ENCODE data around the gene GFM1.

The GFM1 gene

DNA sequence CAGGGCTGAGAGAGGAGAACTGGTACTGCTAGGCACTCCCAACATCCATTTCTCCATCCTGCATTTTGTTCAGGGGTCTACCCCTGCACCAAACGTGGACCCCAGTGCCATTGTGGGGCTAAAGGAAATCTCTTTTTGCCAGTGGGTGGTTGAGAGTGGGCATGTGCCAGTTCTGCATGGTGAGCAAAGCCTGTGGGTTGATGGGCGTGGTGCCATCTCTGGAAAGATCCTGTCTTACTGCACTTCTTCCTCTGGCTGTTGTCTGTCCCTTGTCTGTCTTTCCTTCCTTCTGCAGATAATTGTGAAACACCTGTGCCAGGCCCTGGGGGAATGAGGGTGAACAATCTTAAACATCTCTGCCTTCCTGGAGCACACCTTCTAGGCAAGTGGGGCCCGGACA, 89.3 kb downstream of the GFM1 start:
- peaks cover 0 to 4% of the 10 kb centered on the region in 2 donors for H3K9me3 ChIP-seq (replicated peaks in 1 of 2; ENCODE audit: control insufficient read depth in 2 of 2, insufficient read depth in 1 of 2, low read depth in 1 of 2, low read length in 2 of 2)

DNA sequence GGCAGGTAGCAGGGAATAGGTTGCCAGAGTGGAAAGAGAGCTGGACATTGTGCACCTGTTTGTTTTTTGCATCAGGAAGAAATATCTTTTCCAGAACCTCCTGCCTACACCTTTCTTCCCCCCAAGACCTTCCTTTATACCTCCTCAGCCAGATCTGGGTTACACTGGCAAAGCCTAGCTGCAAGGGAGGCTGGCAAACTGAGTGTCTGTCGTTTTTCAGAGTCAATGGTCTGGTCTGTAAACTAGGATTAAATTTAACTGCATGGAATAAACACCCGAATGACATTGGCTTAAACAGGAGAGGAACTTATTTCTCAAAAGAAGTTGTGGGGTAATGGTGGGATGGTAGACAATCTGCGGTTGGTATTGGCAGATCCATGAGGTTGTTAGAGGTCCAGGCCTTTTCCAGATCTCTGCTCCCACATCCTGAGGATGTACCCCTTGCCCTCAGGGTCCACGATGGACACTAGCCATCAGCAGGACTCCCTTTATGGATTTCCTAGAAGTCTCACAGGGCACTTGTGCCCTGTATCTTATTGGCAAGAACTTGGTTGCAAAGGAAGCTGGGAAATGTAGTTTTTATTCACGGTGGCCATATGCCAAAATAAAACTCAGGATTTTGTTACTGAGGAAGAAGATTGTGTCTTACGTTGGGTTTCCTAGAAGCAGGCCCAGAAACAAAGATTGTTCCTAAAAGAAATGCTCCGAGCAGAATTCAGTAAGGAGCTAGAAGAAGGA, 91.1 kb downstream of the GFM1 start:
- H2AFZ ChIP-seq (ENCODE audit: low read length), result no peak overlapping the region
- no peak overlapping the region for H3K4me2 ChIP-seq (ENCODE audit: insufficient read depth, low read length, poor library complexity, severe bottlenecking)
- peaks cover 0 to 1% of the 10 kb centered on the region in 2 donors for H3K4me1 ChIP-seq (ENCODE audit: control insufficient read depth in 2 of 2, insufficient read depth in 1 of 2, low read depth in 1 of 2, low read length in 2 of 2)
- H3K36me3 ChIP-seq (replicated peaks in 1 of 2; ENCODE audit: control insufficient read depth in 2 of 2, insufficient read depth in 2 of 2, low read length in 2 of 2), result peaks cover 0 to 2% of the 10 kb centered on the region in 2 donors
- peaks cover 0 to 4% of the 10 kb centered on the region in 2 donors for H3K9me3 ChIP-seq (replicated peaks in 1 of 2; ENCODE audit: control insufficient read depth in 2 of 2, insufficient read depth in 1 of 2, low read depth in 1 of 2, low read length in 2 of 2)
- no peak overlapping the region for H2BK5ac ChIP-seq (ENCODE audit: low read length)
- no peak overlapping the region for H4K91ac ChIP-seq (ENCODE audit: low read depth, low read length, poor library complexity)
- no peak overlapping the region for H3K23ac ChIP-seq (ENCODE audit: low read depth, low read length, poor library complexity)
- H3K4ac ChIP-seq (ENCODE audit: low read length), result no peak overlapping the region
- no CpG with 5 or more reads among the region's 7 CpGs for WGBS, 2 donors (ENCODE audit: extremely low coverage in 2 of 2, insufficient read length in 2 of 2, insufficient replicate concordance in 1 of 2)
- no peak overlapping the region for H4K8ac ChIP-seq (ENCODE audit: low read depth, low read length)
- H2BK15ac ChIP-seq (ENCODE audit: low read length), result no peak overlapping the region
- H3K27ac ChIP-seq (replicated peaks; ENCODE audit: low read length), result no peak overlapping the region
- no peaks in the 10 kb centered on the region for H3K79me1 ChIP-seq (ENCODE audit: low read depth, low read length)
- H2BK12ac ChIP-seq (ENCODE audit: low read length), result no peak overlapping the region
- H2BK120ac ChIP-seq (ENCODE audit: low read depth, low read length), result no peak overlapping the region
- no peak overlapping the region for H2AK5ac ChIP-seq (ENCODE audit: low read depth, low read length)
- no peak overlapping the region for H3K9ac ChIP-seq (ENCODE audit: low read depth, low read length, poor library complexity)
- no peak overlapping the region for H3K18ac ChIP-seq (ENCODE audit: low read length)
- no peak overlapping the region for H3K4me3 ChIP-seq (ENCODE audit: low read length in 2 of 2)
- no peak for DNase-seq (ENCODE audit: low spot score)
- H3K27me3 ChIP-seq (ENCODE audit: control insufficient read depth in 3 of 3, insufficient read depth in 3 of 3, low read depth in 1 of 3, low read length in 3 of 3), result peaks cover 0 to 2% (median 0%) of the 10 kb centered on the region in 3 experiments
- H3K14ac ChIP-seq (ENCODE audit: low read length), result no peak overlapping the region

More for the DNA sequence above, 89.3 kb downstream of the GFM1 start:
- Histone ChIP-seq H2BK12ac (ENCODE audit: low read length) (no peak overlapping the region), H3K27ac (replicated peaks; ENCODE audit: low read length) (no peak overlapping the region), H4K8ac (ENCODE audit: low read depth, low read length) (no peak overlapping the region), H4K91ac (ENCODE audit: low read depth, low read length, poor library complexity) (no peak overlapping the region), H3K4me2 (ENCODE audit: insufficient read depth, low read length, poor library complexity, severe bottlenecking) (no peak overlapping the region), H2BK120ac (ENCODE audit: low read depth, low read length) (no peak overlapping the region), H3K4ac (ENCODE audit: low read length) (no peak overlapping the region), H2BK15ac (ENCODE audit: low read length) (no peak overlapping the region), H2AFZ (ENCODE audit: low read length) (no peak overlapping the region), H3K23ac (ENCODE audit: low read depth, low read length, poor library complexity) (no peak overlapping the region), H3K4me1 (ENCODE audit: control insufficient read depth in 2 of 2, insufficient read depth in 1 of 2, low read depth in 1 of 2, low read length in 2 of 2) (peaks cover 0 to 1% of the 10 kb centered on the region in 2 donors), H3K79me1 (ENCODE audit: low read depth, low read length) (no peaks in the 10 kb centered on the region), H2BK5ac (ENCODE audit: low read length) (no peak overlapping the region), H3K18ac (ENCODE audit: low read length) (no peak overlapping the region), H3K36me3 (replicated peaks in 1 of 2; ENCODE audit: control insufficient read depth in 2 of 2, insufficient read depth in 2 of 2, low read length in 2 of 2) (peaks cover 0 to 2% of the 10 kb centered on the region in 2 donors), H2AK5ac (ENCODE audit: low read depth, low read length) (no peak overlapping the region), H3K27me3 (ENCODE audit: control insufficient read depth in 3 of 3, insufficient read depth in 3 of 3, low read depth in 1 of 3, low read length in 3 of 3) (peaks cover 0 to 2% (median 0%) of the 10 kb centered on the region in 3 experiments), H3K14ac (ENCODE audit: low read length) (no peak overlapping the region), H3K9ac (ENCODE audit: low read depth, low read length, poor library complexity) (no peak overlapping the region), H3K4me3 (ENCODE audit: low read length in 2 of 2) (no peak overlapping the region)
- DNase-seq (ENCODE audit: low spot score), result no peak
- WGBS, 2 donors (ENCODE audit: extremely low coverage in 2 of 2, insufficient read length in 2 of 2, insufficient replicate concordance in 1 of 2), result no CpG with 5 or more reads among the region's 3 CpGs

DNA sequence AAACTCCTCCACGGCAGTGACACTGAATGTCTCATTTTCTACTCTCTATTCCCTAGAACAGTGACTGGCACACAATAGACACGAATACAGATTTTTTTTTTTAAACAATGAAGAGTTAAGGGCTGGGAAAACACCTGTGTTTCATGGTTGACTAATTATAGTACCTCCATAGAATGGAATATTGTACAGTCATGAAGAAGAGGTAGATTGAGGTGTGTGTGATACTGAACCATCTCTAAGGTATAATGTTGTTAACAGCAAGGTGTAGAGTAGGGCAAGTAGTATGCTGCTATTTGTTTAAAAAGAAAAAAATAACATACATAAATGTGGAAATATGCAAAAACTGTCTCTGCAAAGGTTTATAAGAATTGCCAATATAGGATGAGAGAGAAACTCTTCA, 93.1 kb downstream of the GFM1 start:
- H2BK15ac ChIP-seq (ENCODE audit: low read length), result no peak overlapping the region
- no peak overlapping the region for H2BK120ac ChIP-seq (ENCODE audit: low read depth, low read length)
- H3K79me1 ChIP-seq (ENCODE audit: low read depth, low read length), result no peaks in the 10 kb centered on the region
- peaks cover 0 to 2% (median 0%) of the 10 kb centered on the region in 3 experiments for H3K27me3 ChIP-seq (ENCODE audit: control insufficient read depth in 3 of 3, insufficient read depth in 3 of 3, low read depth in 1 of 3, low read length in 3 of 3)
- no peak overlapping the region for H4K91ac ChIP-seq (ENCODE audit: low read depth, low read length, poor library complexity)
- H2BK12ac ChIP-seq (ENCODE audit: low read length), result no peak overlapping the region
- peaks cover 0 to 4% of the 10 kb centered on the region in 2 donors for H3K9me3 ChIP-seq (replicated peaks in 1 of 2; ENCODE audit: control insufficient read depth in 2 of 2, insufficient read depth in 1 of 2, low read depth in 1 of 2, low read length in 2 of 2)
- no peak overlapping the region for H3K4me3 ChIP-seq (ENCODE audit: low read length in 2 of 2)
- no peak overlapping the region for H3K4me2 ChIP-seq (ENCODE audit: insufficient read depth, low read length, poor library complexity, severe bottlenecking)
- no peak overlapping the region for H3K14ac ChIP-seq (ENCODE audit: low read length)
- no peak for DNase-seq (ENCODE audit: low spot score)
- H4K8ac ChIP-seq (ENCODE audit: low read depth, low read length), result no peak overlapping the region
- no peak overlapping the region for H3K9ac ChIP-seq (ENCODE audit: low read depth, low read length, poor library complexity)
- peaks cover 0 to 4% of the 10 kb centered on the region in 2 donors for H3K4me1 ChIP-seq (ENCODE audit: control insufficient read depth in 2 of 2, insufficient read depth in 1 of 2, low read depth in 1 of 2, low read length in 2 of 2)
- no peak overlapping the region for H3K4ac ChIP-seq (ENCODE audit: low read length)
- no peak overlapping the region for H3K18ac ChIP-seq (ENCODE audit: low read length)
- WGBS, 2 donors (ENCODE audit: extremely low coverage in 2 of 2, insufficient read length in 2 of 2, insufficient replicate concordance in 1 of 2), result no CpG with 5 or more reads among the region's 2 CpGs
- H2AFZ ChIP-seq (ENCODE audit: low read length), result no peak overlapping the region
- peaks cover 0 to 2% of the 10 kb centered on the region in 2 donors for H3K36me3 ChIP-seq (replicated peaks in 1 of 2; ENCODE audit: control insufficient read depth in 2 of 2, insufficient read depth in 2 of 2, low read length in 2 of 2)
- no peak overlapping the region for H2BK5ac ChIP-seq (ENCODE audit: low read length)
- no peak overlapping the region for H3K23ac ChIP-seq (ENCODE audit: low read depth, low read length, poor library complexity)
- H2AK5ac ChIP-seq (ENCODE audit: low read depth, low read length), result no peak overlapping the region
- no peak overlapping the region for H3K27ac ChIP-seq (replicated peaks; ENCODE audit: low read length)

DNA sequence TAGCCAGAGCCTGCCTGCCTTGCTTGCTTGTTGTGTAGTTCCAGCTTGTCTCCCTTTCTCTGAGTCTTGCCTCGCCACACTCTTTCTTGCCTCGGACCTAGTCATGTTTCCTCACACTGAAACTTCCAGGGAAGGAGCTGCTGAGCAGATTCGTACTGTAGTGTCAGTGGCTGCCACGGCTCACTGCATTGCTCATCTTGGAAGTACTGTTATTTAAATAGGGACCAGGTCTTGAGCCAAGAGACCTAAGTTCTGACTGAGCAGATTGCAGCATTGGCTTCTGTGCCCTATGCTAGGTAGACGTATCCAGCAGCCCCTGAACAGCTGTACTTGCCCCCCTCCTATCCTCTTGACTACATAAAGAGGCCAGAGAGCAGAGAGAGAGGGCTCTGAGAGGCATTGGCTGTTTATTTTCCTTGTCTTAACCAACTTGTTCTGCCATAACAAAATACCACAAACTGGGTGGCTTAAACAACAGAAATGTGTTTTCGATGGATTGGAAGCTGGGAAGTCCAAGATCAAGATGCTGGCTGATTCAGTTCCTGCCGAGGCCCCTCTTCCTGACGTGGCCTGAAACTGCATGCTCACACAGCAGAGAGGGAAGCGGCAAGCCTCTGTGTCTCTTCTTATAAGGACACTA, 93.8 kb downstream of the GFM1 start:
- Histone ChIP-seq H3K23ac (ENCODE audit: low read depth, low read length, poor library complexity) (no peak overlapping the region), H3K14ac (ENCODE audit: low read length) (no peak overlapping the region), H3K36me3 (replicated peaks in 1 of 2; ENCODE audit: control insufficient read depth in 2 of 2, insufficient read depth in 2 of 2, low read length in 2 of 2) (peaks cover 0 to 2% of the 10 kb centered on the region in 2 donors), H2BK12ac (ENCODE audit: low read length) (no peak overlapping the region), H2BK120ac (ENCODE audit: low read depth, low read length) (no peak overlapping the region), H2AK5ac (ENCODE audit: low read depth, low read length) (no peak overlapping the region), H3K4me1 (ENCODE audit: control insufficient read depth in 2 of 2, insufficient read depth in 1 of 2, low read depth in 1 of 2, low read length in 2 of 2) (peaks cover 0 to 2% of the 10 kb centered on the region in 2 donors), H3K9ac (ENCODE audit: low read depth, low read length, poor library complexity) (no peak overlapping the region), H2BK5ac (ENCODE audit: low read length) (no peak overlapping the region), H3K4ac (ENCODE audit: low read length) (no peak overlapping the region), H3K27me3 (ENCODE audit: control insufficient read depth in 3 of 3, insufficient read depth in 3 of 3, low read depth in 1 of 3, low read length in 3 of 3) (no peaks in the 10 kb centered on the region), H3K4me2 (ENCODE audit: insufficient read depth, low read length, poor library complexity, severe bottlenecking) (no peak overlapping the region), H2AFZ (ENCODE audit: low read length) (no peak overlapping the region), H3K79me1 (ENCODE audit: low read depth, low read length) (no peaks in the 10 kb centered on the region), H3K4me3 (ENCODE audit: low read length in 2 of 2) (no peak overlapping the region), H2BK15ac (ENCODE audit: low read length) (no peak overlapping the region), H3K9me3 (replicated peaks in 1 of 2; ENCODE audit: control insufficient read depth in 2 of 2, insufficient read depth in 1 of 2, low read depth in 1 of 2, low read length in 2 of 2) (peaks cover 0 to 4% of the 10 kb centered on the region in 2 donors), H4K8ac (ENCODE audit: low read depth, low read length) (no peak overlapping the region), H4K91ac (ENCODE audit: low read depth, low read length, poor library complexity) (no peak overlapping the region), H3K27ac (replicated peaks; ENCODE audit: low read length) (no peak overlapping the region), H3K18ac (ENCODE audit: low read length) (no peak overlapping the region)
- DNase-seq (ENCODE audit: low spot score), result no peak
- WGBS, 2 donors (ENCODE audit: extremely low coverage in 2 of 2, insufficient read length in 2 of 2, insufficient replicate concordance in 1 of 2), result no CpG with 5 or more reads among the region's 9 CpGs

Data from neuronal stem cell (in vitro differentiated cells).